HG03139 (cell line): ENCODE results near the gene CFAP61.

Experiments
- ATAC-seq: cut with Tn5 transposase; IDR thresholded peaks from one replicate; pipeline ENCODE4 v1.9.1; 2021; ENCODE audit not compliant: unreplicated experiment

Gene CFAP61

GRCh38 chr20:20036756-20037155, 15.6 kb upstream of the CFAP61 start:
- ATAC-seq = no peak

- ATAC-seq = no peak
These were observed 14.4 kb upstream of the CFAP61 start for GRCh38 chr20:20037960-20038359.

GRCh38 chr20:20038586-20038985, 13.7 kb upstream of the CFAP61 start:
- no peak for ATAC-seq

- ATAC-seq = no peak
These were observed 12.5 kb upstream of the CFAP61 start for GRCh38 chr20:20039752-20040387.

GRCh38 chr20:20051767-20052073, 612 bp upstream of the CFAP61 start:
- no peak for ATAC-seq

GRCh38 chr20:20060234-20060998, 8.1 kb downstream of the CFAP61 start:
- ATAC-seq = no peak

- no peak for ATAC-seq
These were observed 11.8 kb downstream of the CFAP61 start for GRCh38 chr20:20063941-20064702.

GRCh38 chr20:20065361-20065760, 13.0 kb downstream of the CFAP61 start:
- no peak for ATAC-seq

GRCh38 chr20:20070871-20071726, 18.8 kb downstream of the CFAP61 start:
- no peak for ATAC-seq

GRCh38 chr20:20073801-20074371, 21.6 kb downstream of the CFAP61 start:
- ATAC-seq = no peak

- ATAC-seq = no peak
These were observed 22.7 kb downstream of the CFAP61 start for GRCh38 chr20:20075032-20075431.

GRCh38 chr20:20076297-20077065, 24.1 kb downstream of the CFAP61 start:
- no peak for ATAC-seq

- no peak for ATAC-seq
These were observed 25.7 kb downstream of the CFAP61 start for GRCh38 chr20:20078041-20078440.

GRCh38 chr20:20079102-20079784, 26.9 kb downstream of the CFAP61 start:
- no peak for ATAC-seq

- no peak for ATAC-seq
These were observed 31.5 kb downstream of the CFAP61 start for GRCh38 chr20:20083807-20084206.

- ATAC-seq = no peak
These were observed 32.0 kb downstream of the CFAP61 start for GRCh38 chr20:20084296-20084752.

GRCh38 chr20:20085071-20085470, 32.7 kb downstream of the CFAP61 start:
- no peak for ATAC-seq

GRCh38 chr20:20085812-20086211, 33.5 kb downstream of the CFAP61 start:
- no peak for ATAC-seq

- ATAC-seq = no peak
These were observed 36.7 kb downstream of the CFAP61 start for GRCh38 chr20:20089018-20089417.
